HG02884 (cell line): ENCODE data around the gene ATP8B1.

Experiments used
- ATAC-seq: cut with Tn5 transposase; IDR thresholded peaks from one replicate; pipeline ENCODE4 v1.9.1; 2021; ENCODE audit warnings: mild to moderate bottlenecking, moderate library complexity; ENCODE audit not compliant: unreplicated experiment

ATP8B1 gene

DNA sequence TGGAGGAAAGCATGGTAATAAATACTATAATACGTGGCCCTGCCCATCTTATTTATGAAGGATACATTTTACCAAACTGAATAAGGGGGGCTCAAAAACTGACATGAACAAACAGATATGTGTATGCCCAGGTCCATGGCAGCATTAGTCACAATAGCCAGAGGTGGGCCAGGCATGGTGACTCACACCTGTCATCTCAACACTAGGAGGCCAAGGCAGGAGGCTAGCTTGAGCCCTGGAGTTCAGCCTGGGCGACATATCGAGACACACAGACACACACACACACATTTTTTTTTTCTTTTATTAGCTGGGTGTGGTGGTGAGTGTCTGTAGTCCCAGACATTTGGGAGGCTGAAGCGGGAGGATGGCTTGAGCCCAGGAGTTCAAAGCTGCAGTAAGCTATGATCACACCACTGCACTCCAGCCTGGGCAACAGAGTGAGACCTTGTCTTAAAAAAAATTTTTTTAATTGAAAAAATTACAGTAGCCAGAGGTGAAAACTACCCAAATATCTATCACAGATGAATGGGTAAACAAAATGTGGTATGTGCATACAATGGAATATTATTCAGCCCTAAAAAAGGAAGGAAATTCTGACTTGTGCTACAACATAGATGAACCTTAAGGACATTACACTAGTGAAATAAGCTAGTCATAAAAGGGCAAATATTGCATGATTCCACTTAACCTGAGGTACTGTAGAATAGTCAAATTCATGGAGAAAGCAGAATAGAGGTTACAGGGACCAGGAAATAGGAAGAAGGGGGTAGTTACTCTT, 8.0 kb downstream of the ATP8B1 start:
- no peak for ATAC-seq

DNA sequence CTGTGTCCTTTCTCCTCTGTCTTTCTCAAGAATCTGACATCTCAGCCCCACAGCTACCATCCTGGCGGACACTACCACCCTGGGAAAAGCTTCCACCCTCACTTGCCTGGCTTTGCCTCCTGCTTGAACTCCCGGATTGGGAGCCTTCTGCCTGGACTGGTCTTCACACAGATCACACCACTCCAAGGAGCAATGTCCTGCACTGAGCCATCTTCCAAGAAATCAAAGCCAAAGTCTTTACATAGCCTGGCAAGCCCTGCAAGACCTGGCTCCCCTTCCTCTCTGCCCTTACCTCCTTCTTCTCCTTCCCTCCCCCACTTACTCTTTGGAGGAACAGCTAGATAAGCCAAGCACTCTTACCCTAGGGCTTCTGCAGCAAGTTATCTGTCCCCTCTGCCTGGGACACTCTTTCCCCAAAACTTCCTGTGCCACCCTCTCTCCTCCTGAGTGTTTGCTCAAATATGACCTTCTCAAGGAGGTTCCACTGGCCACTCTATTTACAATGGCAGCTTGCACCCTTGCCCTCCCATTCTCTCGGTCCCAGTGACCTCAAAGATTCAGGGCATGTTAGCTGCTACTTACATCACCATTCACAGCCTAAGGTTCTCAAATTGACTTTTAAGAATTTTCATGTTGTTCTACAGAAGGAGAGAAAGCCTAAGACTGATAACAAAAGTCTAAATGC, 9.7 kb downstream of the ATP8B1 start:
- ATAC-seq: no peak

DNA sequence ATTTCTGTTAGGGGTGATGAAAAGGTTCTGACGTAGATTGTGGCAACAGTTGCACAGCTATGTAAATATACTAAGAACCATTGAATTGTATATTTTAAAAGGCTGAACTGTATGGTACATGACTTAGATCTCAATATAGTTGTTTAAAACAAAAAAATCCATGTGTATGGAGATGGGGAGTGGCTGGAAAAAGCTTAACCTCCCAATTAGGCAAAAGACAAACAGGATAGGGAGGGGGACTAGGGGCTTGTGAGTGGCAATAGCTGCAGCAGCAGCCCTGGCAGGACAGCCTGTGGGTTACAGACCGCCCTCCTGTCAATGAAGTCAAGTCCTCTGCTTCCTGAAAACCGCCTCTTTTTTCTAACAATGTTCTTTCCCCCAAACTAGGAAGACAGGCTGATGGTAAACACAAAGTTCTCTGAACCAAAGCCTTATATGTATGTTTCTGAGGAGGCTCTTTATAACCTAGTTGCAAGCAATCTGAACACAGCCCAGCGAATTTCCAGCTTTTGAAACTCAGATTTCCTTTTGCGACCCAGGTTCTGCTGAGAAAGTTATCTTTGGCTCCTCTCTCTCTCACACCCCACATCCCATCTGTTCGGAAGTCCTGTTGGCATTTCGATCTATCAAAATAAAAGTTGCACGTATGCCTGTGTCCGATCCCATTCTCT, 10.3 kb downstream of the ATP8B1 start:
- ATAC-seq: no peak

DNA sequence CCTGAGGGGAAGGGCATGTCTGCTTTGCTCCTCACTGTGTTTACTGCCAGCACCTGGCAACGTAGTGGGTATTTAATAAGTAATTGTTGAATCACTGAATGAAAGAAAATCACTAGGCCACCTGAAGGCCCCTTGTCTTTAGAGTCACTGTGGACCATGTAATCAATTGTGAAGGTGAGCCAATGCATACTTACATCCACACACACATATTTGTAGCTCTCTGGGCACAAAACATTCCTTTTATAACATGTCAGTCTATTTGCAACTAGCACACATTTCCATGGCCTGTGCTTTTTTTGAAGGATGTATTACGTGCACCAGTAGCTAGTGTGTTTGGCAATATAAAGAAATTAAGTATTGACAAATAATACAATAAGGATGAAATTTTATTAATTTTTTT, 11.2 kb downstream of the ATP8B1 start:
- no peak for ATAC-seq

DNA sequence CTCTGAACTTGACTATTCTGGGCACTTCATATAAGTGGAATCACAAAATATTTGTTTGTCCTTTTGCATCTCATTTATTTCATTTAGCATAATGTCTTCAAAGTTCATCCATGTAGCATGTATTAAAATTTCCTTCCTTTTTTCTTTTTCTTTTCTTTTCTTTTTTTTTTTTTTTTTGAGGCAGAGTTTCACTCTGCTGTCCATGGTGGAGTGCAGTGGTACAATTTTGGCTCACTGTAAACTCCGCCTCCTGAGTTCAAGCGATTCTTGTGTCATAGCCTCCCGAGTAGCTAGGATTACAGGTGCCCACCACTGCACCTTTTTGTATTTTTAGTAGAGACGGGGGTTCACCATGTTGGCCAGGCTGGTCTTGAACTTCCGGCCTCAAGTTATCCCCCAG, 11.9 kb downstream of the ATP8B1 start:
- no peak for ATAC-seq

DNA sequence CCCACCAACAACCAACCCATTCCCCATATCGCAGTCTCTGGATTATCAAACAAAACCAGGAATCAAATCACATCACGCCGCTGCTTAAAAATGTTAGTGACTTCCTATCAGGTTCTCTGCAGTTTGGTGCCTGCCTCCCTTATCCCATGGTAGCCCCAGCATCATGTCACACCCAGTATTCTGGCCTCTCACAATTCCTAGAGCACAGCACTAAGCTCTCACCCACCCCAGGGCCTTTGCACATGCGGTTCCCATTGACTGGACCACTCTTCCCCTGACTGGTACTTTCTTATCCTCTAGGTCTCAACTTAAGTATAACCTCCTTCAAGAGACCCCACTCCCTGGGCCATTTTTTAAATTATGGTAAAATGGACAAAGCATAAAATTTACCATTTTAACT, 12.8 kb downstream of the ATP8B1 start:
- no peak for ATAC-seq

DNA sequence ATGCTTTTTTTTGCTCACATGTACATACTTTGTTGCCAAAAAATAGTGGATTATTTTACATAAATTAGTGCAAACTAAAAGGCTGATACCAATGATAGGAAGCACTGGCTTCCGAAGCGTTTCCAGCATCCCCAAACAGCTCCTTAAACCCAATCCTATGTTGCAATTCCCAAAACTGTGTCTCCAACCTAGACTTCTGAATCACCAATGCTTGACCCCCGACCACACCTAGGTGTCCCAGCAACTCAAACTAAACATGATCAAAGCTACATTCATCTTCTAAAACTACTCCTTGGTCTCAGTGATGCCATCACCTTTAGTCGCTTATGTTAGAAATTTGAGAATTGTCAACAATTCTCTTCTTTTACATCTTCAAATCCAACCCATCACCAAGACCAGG, 13.4 kb downstream of the ATP8B1 start:
- no peak for ATAC-seq

DNA sequence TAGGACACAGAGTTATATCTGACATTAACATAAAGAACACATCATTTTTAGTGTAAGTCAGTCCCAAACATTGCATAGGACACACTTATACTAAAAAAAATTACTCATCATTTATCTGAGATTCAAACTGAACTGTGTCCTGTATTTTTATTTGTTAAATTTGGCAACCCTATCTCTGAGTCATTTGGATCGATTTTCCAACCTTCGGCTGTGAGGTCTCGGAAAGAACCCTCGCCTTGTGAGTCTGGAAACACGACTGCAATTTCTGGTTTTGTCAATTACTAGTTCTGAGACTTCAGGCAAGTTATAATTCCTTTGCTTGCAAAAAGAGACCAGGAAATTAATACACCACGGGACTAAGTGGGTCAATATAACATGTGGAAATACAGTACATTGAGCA, 14.0 kb downstream of the ATP8B1 start:
- no peak for ATAC-seq

DNA sequence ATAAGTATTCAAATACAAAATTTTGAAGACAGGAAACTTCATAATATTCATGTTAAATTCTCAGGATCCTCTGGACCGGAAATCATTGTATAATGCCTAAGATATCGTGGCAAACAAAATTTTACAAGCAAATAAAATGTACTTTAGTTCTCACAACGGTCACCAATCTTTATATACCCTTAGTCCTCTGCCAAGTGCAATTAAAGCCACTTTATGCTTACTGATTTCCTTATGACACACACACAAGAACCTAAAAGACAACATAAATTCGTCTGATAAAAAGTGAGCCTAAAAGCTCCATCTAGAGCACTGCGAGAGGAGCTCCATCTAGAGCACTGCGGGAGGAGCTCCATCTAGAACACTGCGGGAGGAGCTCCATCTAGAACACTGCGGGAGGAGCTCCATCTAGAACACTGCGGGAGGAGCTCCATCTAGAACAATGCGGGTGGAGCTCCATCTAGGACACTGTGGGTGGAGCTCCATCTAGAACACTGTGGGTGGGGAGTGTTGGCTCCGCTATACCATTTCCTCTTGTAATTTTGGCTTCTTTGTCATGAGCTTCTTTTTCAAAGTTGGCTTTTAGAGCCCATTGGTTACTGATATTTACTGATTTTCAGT, 15.9 kb downstream of the ATP8B1 start:
- ATAC-seq: no peak

DNA sequence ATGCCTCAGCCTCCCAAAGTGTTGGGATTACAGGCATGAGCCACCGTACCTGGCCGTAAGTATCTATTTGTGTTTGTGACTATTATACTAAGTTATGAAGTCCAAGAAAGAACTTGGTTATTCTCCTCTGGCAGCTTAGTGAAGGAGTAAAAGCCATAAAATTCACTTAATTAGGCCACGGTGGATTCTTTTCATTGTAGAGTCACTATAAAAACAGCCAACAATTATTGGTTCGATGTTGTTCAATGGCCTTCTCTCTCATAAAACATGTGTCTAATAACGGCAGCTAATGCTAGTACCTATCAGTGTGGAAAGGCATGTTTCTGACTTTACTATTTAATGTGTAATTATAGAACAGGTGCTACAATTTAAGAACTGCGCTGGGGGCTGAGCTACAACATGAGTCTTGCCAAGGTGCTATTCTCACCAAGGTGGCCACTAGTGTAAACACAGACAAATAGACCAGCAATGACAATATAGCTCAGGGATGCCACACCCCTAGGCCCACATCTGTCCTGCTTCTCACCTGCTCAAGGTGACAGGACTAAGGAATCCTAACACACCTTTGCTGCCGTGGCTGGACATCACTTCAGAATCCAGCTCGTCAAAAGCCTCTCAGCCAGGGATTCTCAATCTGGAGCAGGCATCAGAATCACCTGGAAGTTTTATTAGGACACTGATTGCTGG, 17.2 kb downstream of the ATP8B1 start:
- ATAC-seq: no peak

DNA sequence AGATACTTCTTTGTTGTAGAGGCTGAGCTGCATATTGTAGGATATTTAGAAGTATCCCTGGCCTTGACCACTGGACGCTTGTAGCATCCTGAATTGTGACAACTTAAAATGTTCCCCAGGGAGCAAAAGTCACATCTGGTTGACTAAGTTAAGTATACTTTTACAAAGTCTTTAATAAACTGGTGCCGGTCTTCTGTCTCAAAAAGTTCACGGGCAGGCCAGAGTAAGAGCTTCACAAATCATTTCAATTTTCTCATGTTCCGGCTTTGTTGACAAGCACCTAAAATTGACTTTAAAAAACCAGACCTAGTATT, 18.4 kb downstream of the ATP8B1 start:
- ATAC-seq: no peak

DNA sequence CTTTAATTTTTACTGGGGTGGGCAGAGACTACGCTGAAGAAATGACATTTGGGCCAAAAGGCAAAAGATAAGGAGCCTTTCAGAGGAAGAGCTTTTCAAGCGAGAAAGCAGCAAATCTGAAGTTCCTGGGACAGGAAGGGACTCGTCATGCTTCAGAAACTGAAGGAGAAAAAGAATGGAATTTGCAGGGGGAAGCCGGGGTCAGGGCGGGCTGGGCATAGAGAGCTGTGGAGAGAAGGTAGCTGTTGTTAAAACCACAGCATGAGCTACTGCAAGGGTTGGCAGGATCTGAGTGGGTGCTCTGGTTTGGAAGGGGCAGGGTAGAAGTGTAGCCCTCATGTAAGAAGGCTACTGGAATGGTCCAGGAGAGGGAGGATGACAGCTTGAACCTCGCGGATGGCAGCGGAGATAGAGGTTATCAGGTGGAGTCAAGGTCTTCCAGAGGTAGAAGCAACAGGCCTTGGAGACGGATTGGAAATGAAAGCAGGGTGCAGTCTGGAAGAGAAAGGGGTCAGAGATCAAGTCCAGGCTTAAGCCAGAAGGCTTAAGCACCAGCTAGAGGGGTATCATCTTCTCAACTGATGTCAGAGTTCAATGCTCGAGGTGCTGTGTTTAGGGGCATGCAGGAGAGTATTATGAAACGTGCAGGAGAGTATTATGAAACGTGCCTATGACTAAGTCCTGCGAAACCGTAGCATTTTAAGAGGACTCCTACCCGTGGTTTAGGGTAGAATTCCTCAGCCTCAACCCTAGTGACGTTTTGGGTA, 18.9 kb downstream of the ATP8B1 start:
- no peak for ATAC-seq

DNA sequence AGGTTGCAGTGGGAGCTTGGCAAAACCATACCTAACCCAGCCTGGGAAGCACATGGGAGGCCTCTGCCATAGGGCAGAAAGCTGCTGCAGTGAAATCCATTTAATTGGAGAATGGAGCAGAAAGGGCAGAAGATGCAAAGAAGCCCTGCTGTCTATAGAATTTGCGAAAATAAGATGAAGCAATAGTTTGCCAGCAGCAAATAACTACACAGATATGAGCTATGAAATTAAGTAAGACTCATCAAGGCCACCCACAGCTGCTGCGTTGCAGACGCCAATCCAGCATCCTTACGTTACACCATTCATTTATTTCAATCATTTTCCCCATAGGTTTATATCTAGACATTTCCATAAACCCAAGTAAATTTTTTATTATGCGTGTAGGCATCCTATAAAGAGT, 21.1 kb downstream of the ATP8B1 start:
- no peak for ATAC-seq

DNA sequence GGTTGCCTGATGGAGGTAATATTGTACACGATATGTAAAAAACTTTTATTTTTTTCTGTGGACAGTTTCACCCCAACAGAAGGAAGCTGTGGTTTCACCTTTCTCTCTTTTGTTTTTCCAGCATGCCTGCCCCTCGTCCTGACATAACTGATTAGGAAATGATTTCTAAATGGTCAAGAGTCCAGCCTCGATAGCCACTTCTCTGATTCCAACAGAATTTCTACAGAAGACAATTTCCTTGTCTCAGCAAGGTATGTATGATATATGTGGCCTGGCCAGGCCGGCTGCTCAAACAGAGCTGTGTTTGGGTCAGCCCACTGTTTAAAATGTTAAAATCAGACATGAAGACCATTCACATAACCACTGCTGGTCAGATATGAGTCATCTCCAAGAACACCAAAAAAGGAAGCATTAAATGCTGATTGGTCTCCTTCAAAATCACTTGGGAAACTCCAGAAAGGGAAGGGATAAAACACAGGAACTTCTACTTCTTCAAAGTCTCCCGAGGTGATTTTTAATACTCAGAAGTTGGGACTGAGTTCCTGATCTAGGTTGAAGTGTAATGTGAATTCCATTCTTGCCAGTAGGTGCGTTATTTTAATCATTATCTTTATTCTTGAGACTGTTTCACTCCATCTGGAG, 22.3 kb downstream of the ATP8B1 start:
- peak; percentile 80 for ATAC-seq

DNA sequence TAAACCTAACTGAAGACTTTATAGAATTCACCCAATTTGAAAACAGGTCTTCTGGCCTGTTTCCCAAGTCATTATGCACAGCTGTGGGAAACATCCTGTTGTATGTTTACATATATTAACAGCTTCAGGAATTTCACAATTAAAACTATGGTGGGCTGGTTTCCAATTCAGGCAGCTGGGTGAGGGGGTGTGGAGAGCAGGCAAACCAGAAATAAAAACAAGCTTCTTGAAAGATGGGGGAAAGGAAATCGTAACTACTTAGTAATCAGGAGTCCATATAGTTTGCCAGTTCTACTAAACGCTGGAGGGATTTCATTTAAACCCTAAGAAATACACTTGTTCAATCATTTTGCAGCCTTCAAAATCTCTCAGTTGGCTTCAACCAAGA, 22.8 kb downstream of the ATP8B1 start:
- no peak for ATAC-seq

DNA sequence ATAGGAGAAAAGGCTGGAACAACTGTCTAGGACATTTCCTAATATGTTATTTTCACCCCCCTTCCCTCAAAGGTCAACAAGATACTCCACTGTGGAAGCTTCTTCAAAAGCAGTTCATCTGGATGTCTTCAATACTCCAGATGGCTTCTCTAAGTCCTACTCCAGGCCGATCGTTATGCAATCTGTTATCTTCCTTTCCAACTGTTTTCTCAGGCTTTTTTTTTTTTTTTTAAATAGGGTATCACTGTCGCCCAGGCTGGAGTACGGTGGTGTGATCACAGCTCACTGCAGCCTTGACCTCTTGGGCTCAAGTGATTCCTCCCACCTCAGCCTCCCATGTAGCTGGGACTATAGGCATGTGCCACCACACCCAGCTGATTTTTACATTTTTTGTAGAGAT, 26.3 kb downstream of the ATP8B1 start:
- no peak for ATAC-seq

DNA sequence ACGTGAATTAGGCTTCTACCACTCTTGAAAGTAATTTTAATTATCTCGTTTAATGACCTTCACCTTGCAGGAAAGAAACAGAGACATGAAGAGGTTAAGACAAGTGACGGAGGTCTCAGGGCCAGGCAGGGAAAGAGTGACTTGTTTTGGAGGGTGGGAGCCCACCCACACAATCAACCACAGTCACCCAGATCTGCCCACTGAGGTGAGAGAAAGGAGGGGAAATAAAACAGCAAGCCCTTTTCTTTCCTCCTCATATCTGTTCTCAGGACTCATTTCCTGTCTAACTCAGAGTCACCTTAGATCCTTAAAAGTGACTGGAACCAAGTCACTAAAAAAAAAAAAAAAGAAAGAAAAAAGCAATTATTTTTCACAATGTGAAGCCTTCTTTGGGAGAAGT, 26.8 kb downstream of the ATP8B1 start:
- ATAC-seq: no peak

DNA sequence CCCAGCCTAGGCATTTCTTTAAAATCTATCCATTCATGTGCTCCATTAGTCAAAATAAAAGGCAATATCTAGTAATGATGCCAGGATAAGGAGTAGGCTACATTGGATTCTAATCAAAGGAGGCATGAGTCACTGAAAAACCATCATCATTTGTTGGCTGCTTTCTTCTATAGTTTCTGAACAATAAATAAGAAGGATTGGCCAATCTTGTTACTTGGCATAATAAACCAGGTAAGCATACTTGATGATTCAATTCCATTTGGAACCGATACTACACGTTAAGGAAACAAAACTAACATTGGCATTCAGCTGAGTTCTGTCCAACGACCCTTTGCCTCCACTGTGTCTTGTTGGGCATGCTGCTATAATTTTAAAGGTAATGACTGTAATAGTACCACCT, 27.2 kb downstream of the ATP8B1 start:
- ATAC-seq: no peak

DNA sequence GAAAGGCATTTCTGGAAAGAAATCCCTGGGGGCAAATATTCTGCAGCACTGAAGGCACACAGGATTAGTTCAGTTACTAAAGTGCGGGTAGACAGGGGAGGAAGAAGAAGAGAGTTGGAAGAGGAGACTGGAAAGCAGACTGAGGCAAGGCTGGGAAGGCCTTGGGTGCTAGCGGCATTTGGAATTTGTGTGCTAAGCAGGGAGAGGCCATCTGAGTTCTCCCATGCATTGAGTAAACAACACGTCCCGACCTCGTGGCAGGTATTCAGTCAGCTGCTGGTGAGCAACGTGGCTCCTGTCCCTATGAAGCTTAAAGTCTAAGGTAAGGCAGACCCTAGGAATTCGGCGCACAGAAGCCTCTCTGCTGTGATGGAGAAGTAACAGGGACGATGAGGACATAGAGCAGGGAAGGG, 30.7 kb downstream of the ATP8B1 start:
- ATAC-seq: no peak

DNA sequence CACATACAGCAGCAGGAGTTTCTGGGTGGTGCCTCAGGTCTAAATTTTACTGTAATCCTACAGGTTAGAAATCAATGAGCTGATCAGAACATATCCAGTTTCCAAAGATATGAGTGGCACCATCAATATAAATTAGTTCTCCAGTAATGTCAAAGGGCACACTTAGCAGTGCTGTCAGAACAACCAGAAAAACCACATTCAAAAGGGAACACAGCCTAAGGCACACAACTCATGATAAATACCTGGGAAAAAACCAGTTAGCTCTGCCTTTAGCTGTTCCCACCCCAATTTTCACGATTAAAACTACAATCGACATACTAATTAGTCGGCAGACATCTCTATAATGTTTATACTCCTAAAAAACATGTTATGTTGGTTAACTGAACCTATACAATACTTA, 31.5 kb downstream of the ATP8B1 start:
- no peak for ATAC-seq
